NCI-H2107 treated with DMSO at 0.1 percent for 48 hours (cell line): ENCODE measurements around the gene PAX8.

Experiments used
- DNase-seq: peaks from one replicate; lab custom pipeline; 2025; ENCODE audit not compliant: unreplicated experiment; lab: John Stamatoyannopoulos, UW

PAX8 gene

DNA sequence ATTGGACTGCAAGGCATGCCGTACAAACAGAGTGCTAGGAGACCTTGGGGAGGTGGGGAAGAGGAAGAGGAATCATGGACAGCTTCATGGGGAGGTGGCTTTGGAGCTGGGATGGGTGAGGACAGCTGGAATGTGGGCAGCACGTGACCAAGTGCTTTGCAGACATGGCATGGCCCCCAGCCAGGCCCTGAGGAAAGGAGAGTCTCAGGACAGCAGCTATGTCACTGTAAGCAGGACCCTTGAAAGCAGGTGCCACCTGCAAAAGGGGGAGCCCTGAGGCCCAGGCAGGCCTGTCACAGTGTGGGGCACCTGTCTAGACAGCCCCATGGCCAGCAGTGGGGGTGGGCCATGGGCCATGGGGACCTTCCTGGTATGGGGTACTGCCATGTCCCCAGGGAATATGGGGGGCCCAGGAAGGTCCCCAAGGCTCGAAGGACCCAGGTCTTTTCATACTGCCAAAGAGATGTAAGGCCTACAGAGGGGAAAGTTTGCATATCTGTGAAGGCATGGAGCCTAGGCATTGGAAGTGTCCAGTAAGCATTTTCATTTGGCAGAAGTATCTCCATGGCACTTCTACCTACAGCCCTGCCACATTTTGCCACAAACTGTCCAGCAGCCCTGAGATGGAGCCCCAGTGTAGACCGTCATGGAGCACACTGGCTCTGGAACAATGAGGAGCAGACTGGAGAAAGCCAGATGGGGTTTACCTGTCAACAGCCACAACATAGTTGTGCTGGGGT is 9.9 kb downstream of the PAX8 start:
- no peak for DNase-seq

- DNase-seq = no peak
Measured at GRCh38 chr2:113266431-113266830, 12.3 kb downstream of the PAX8 start.

GRCh38 chr2:113264713-113265403 is 13.9 kb downstream of the PAX8 start:
- no peak for DNase-seq

DNA sequence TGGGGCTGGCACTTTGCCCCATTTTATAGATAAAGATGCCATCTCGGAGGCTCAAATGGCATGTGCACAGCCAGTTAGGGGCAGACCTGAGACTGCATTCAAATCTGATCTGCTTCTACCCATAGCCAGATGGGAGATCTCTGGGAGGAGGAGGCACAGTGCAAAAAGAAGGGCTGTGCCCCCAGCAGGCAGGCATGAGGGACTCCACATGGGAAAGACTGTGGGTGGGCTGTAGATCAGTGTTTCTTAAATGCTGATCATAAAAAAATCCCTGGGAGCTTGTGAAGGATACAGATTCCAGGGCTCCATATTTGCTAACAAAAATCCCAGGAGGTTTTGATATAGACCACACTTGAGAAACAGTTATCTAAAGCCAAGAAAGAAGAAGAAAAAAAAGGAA is 15.2 kb downstream of the PAX8 start:
- DNase-seq = no peak

- DNase-seq = no peak
Measured at GRCh38 chr2:113260991-113261390, 17.7 kb downstream of the PAX8 start.

- no peak for DNase-seq
Measured at GRCh38 chr2:113258471-113259147, 20.1 kb downstream of the PAX8 start.

GRCh38 chr2:113257516-113258264 is 21.0 kb downstream of the PAX8 start:
- no peak for DNase-seq

GRCh38 chr2:113255140-113256070 is 23.3 kb downstream of the PAX8 start:
- no peak for DNase-seq

DNA sequence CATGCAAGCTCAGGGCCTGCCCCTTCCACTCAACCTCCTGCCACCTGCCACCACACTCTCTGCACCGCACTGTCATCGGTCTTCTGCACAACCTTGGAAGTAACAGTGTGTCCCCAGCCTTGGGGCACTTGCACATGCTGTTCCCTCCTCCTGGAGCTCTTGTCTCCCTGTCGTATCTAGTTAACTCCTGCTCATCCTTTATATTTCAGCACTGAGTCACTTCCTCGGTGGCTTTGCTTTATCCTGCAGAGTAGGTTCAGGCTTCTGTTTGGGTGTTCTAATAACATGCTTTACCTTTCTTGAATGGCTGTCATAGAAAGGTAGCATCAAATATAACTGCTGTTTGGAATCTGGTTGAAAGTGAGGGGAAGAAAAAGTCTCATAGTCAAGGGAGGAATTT is 25.3 kb downstream of the PAX8 start:
- DNase-seq = no peak

- DNase-seq = no peak
Measured at GRCh38 chr2:113252047-113252590, 26.6 kb downstream of the PAX8 start.

- DNase-seq = no peak
Measured at GRCh38 chr2:113251118-113251517, 27.6 kb downstream of the PAX8 start.

DNA sequence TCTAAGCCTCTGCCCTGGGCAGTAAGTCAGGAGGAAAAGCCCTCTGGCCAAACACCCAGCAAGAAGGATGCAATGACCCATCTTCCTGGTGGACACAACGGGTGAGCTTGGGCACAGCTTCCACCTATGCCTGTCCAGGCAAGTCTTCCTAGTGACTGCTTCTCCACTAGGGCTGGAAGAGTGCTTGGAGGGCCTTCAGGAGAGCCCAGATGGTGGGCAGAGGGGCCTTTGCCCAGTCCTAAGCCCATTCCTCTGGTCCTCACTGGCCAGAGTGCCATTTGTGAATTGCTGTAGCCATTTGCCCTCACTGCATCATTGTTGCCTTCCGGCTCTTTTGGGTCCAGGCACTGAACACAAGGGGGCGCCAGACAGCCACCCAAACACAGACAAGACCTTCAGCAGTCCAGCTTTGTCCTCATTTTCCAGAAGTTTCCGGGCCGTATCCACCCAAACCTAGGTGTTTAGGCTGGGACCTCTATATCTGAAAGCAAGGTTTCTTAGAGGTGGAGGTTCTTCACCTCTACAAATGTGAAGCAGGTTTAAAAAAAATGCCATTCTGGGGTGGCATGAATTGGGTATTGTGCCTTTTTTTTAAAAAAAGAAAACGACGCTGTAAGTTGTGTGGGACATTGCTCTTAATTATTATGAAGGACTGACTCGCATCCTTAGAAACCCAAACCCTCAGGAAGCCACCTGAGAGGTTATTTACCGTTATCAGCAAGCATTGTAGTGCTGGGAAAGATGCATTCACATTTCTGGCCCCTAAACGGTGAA is 29.5 kb downstream of the PAX8 start:
- peak; percentile 6 for DNase-seq

GRCh38 chr2:113246606-113247005 is 32.1 kb downstream of the PAX8 start:
- DNase-seq = no peak

- no peak for DNase-seq
Measured at GRCh38 chr2:113245276-113245711, 33.4 kb downstream of the PAX8 start.

DNA sequence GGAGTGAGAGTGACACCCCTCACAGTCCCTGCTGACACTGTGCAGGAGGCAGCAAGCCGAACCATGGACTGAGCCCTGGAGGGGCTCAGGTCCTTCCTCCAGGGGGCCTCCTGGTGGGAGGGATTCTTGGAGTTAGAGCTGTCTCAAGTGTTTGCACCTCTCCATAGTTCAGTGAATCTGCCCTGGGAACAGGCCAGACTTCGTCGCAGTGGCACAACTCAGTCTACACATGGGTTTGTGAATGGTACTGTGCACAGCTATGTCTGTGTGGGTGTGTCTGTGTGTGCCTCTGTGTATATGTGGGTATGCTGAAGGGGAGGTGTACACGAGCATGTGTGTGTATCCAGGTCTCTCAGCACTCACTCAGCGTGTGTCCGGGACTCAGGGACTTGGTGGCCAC is 36.4 kb downstream of the PAX8 start:
- DNase-seq = no peak

- no peak for DNase-seq
Measured at GRCh38 chr2:113240915-113241911, 37.5 kb downstream of the PAX8 start.

GRCh38 chr2:113240150-113240914 is 38.4 kb downstream of the PAX8 start:
- DNase-seq = no peak
